ENCODE measurements around the gene NPLOC4. TPM values are rescaled to one million over a fixed set of nuclear protein-coding genes. Genes with fewer than 3 reads are reported as not detected.

The NPLOC4 gene
- total and polyA plus RNA-seq, 2 of the 13 experiments (the other 11 are each of a cell fraction or from before 2014, with no cell fraction given), result 57.0 to 97.0 TPM

GRCh38 chr17:81672504-81672903, 35.6 kb upstream of the NPLOC4 start:
- 93% methylated on average over 15 of the region's 18 CpGs for WGBS (ENCODE audit: low lambda C conversion rate)
- intact Hi-C loops (cut with micrococcal nuclease; ENCODE audit: unreplicated experiment), result no loop called here
- FAIRE-seq (no peak), DNase-seq (ENCODE audit: low spot score) (no peak), ATAC-seq (no peak)
- no peaks in the 10 kb centered on the region for H3K27me3 ChIP-seq (ENCODE audit: control insufficient read depth in 1 of 2, insufficient read depth in 2 of 2, low read length in 2 of 2)
- no peaks in the 10 kb centered on the region for H3K9me3 ChIP-seq (ENCODE audit: low read length)
- H3K9ac ChIP-seq (ENCODE audit: insufficient read depth, low read depth, low read length), result no peak overlapping the region
- in situ Hi-C loops (cut with HindIII; ENCODE audit: extremely low pct_ligation_motif_present, low pct_unique_long_range_greater_than_20kb), result no loop called here
- peaks cover 33 to 55% of the 10 kb centered on the region in 2 experiments for H3K36me3 ChIP-seq (replicated peaks in 1 of 2; ENCODE audit: control insufficient read depth in 1 of 2, insufficient read depth in 2 of 2, low read length in 2 of 2)
- POLR2A ChIA-PET, result interaction anchor here (2.1 to 3.9 kb wide), 2 partner anchors 11 to 30 kb away, joined by 8 to 26 read pairs; partner anchors contain the start of genes ARL16, HGS and MRPL12
- no TSS peak for BruUV-seq (replicated peaks)
- H3K4me2 ChIP-seq (ENCODE audit: low read depth, low read length), result no peak overlapping the region
- H4K20me1 ChIP-seq (ENCODE audit: insufficient read depth, low read length), result no peaks in the 10 kb centered on the region
- no peak for TF ChIP-seq ZNF660 (CRISPR knock-in tag; IDR thresholded peaks at IDR 0.05; ENCODE audit: borderline replicate concordance, low read depth)
- peak; percentile 12 for TF ChIP-seq HNRNPLL (IDR thresholded peaks at IDR 0.05; ENCODE audit: low read depth, low read length, poor library complexity, severe bottlenecking)
- peak; percentile 82 for TF ChIP-seq AGO2 (optimal IDR thresholded peaks at IDR 0.05; ENCODE audit: low read depth, low read length)
- TF ChIP-seq XRCC5 (optimal IDR thresholded peaks at IDR 0.05; ENCODE audit: low read length), result no peak
- TF ChIP-seq HNRNPL (IDR thresholded peaks at IDR 0.05; ENCODE audit: low read depth, low read length), result 0 out of 2 replicates have a peak, but pooled peaks have one; percentile 25
- peak; percentile 72 for TF ChIP-seq RBFOX2 (IDR thresholded peaks at IDR 0.05; ENCODE audit: low read depth, low read length)
- no peak for TF ChIP-seq ZNF639 (CRISPR knock-in tag; conservative IDR thresholded peaks at IDR 0.05)
- TF ChIP-seq ZFP36 (IDR thresholded peaks at IDR 0.05; ENCODE audit: borderline replicate concordance, low read depth, low read length, partially characterized antibody), result no peak
- H2AFZ ChIP-seq (ENCODE audit: low read length), result no peak overlapping the region
- H3K4me3 ChIP-seq (replicated peaks in 1 of 3; ENCODE audit: insufficient read depth in 1 of 3, low read depth in 2 of 3, low read length in 3 of 3), result no peak overlapping the region
- H3K4me1 ChIP-seq (ENCODE audit: insufficient read depth, low read length), result peaks cover 18% of the 10 kb centered on the region
- CTCF ChIA-PET (ENCODE audit: low intra/inter-chr PET ratio, low total read pairs), result no interaction called here
- H3K79me2 ChIP-seq (ENCODE audit: insufficient read depth, low read length), result peaks cover 13% of the 10 kb centered on the region
- no peak overlapping the region for H3K27ac ChIP-seq (ENCODE audit: extremely low read length, insufficient read depth, low read length)

All from HepG2 (cell line).